Measurements from ENCODE around the gene ASB2. TPM values are rescaled to one million over a fixed set of nuclear protein-coding genes. Genes with fewer than 3 reads are reported as not detected.

ASB2 gene
- total RNA-seq, 1 experiment from 2014 or later = not detected

- no peak for DNase-seq (ENCODE audit: low spot score)
- no peak overlapping the region for H3K27ac ChIP-seq (ENCODE audit: low read depth, low read length, poor library complexity, severe bottlenecking)
- H3K9me3 ChIP-seq (ENCODE audit: low read depth, low read length, poor library complexity, severe bottlenecking) = no peaks in the 10 kb centered on the region
- POLR2A ChIA-PET (ENCODE audit: low non-redundant PET) = no interaction called here
- TF ChIP-seq EZH2 (IDR thresholded peaks at IDR 0.05; ENCODE audit: borderline replicate concordance, low read depth, low read length, poor library complexity, severe bottlenecking) = no peak
- TF ChIP-seq CTCF (conservative IDR thresholded peaks at IDR 0.05; ENCODE audit: low read depth, low read length) = no peak
- no peak overlapping the region for H3K4me3 ChIP-seq (ENCODE audit: low read depth, low read length, poor library complexity, severe bottlenecking)
- CTCF ChIA-PET = no interaction called here
- H3K27me3 ChIP-seq (replicated peaks; ENCODE audit: insufficient read depth, low read depth, low read length, poor library complexity) = no peaks in the 10 kb centered on the region
- BruUV-seq (replicated peaks) = no TSS peak
- intact Hi-C loops (cut with micrococcal nuclease; ENCODE audit: unreplicated experiment) = no loop called here
- no peaks in the 10 kb centered on the region for H3K36me3 ChIP-seq (ENCODE audit: insufficient read depth, low read length, poor library complexity, severe bottlenecking)
- H3K4me1 ChIP-seq (ENCODE audit: insufficient read depth, low read length, poor library complexity, severe bottlenecking) = no peaks in the 10 kb centered on the region
Observed at GRCh38 chr14:93974299-93974698, 2.1 kb downstream of the ASB2 start.

- no peak overlapping the region for H3K27ac ChIP-seq (ENCODE audit: low read depth, low read length, poor library complexity, severe bottlenecking)
- no peak for DNase-seq (ENCODE audit: low spot score)
- H3K4me1 ChIP-seq (ENCODE audit: insufficient read depth, low read length, poor library complexity, severe bottlenecking) = no peaks in the 10 kb centered on the region
- ChIA-PET CTCF (no interaction called here), POLR2A (ENCODE audit: low non-redundant PET) (no interaction called here)
- no TSS peak for BruUV-seq (replicated peaks)
- no peak overlapping the region for H3K4me3 ChIP-seq (ENCODE audit: low read depth, low read length, poor library complexity, severe bottlenecking)
- intact Hi-C loops (cut with micrococcal nuclease; ENCODE audit: unreplicated experiment) = no loop called here
- TF ChIP-seq EZH2 (IDR thresholded peaks at IDR 0.05; ENCODE audit: borderline replicate concordance, low read depth, low read length, poor library complexity, severe bottlenecking) (no peak), CTCF (conservative IDR thresholded peaks at IDR 0.05; ENCODE audit: low read depth, low read length) (no peak)
- no peaks in the 10 kb centered on the region for H3K36me3 ChIP-seq (ENCODE audit: insufficient read depth, low read length, poor library complexity, severe bottlenecking)
- H3K9me3 ChIP-seq (ENCODE audit: low read depth, low read length, poor library complexity, severe bottlenecking) = no peaks in the 10 kb centered on the region
- no peaks in the 10 kb centered on the region for H3K27me3 ChIP-seq (replicated peaks; ENCODE audit: insufficient read depth, low read depth, low read length, poor library complexity)
Observed at GRCh38 chr14:93973607-93974006, 2.8 kb downstream of the ASB2 start.

GRCh38 chr14:93972618-93973205, 3.7 kb downstream of the ASB2 start:
- H3K4me1 ChIP-seq (ENCODE audit: insufficient read depth, low read length, poor library complexity, severe bottlenecking) = no peaks in the 10 kb centered on the region
- H3K27ac ChIP-seq (ENCODE audit: low read depth, low read length, poor library complexity, severe bottlenecking) = no peak overlapping the region
- no peaks in the 10 kb centered on the region for H3K9me3 ChIP-seq (ENCODE audit: low read depth, low read length, poor library complexity, severe bottlenecking)
- DNase-seq (ENCODE audit: low spot score) = no peak
- TF ChIP-seq CTCF (conservative IDR thresholded peaks at IDR 0.05; ENCODE audit: low read depth, low read length) (no peak), EZH2 (IDR thresholded peaks at IDR 0.05; ENCODE audit: borderline replicate concordance, low read depth, low read length, poor library complexity, severe bottlenecking) (no peak)
- H3K4me3 ChIP-seq (ENCODE audit: low read depth, low read length, poor library complexity, severe bottlenecking) = no peak overlapping the region
- intact Hi-C loops (cut with micrococcal nuclease; ENCODE audit: unreplicated experiment) = no loop called here
- H3K36me3 ChIP-seq (ENCODE audit: insufficient read depth, low read length, poor library complexity, severe bottlenecking) = no peaks in the 10 kb centered on the region
- no TSS peak for BruUV-seq (replicated peaks)
- POLR2A ChIA-PET (ENCODE audit: low non-redundant PET) = no interaction called here
- CTCF ChIA-PET = no interaction called here
- H3K27me3 ChIP-seq (replicated peaks; ENCODE audit: insufficient read depth, low read depth, low read length, poor library complexity) = no peaks in the 10 kb centered on the region

Measured in A673 (cell line).